Muscle layer of colon (tissue), 2 donors: ENCODE measurements around the gene DUOXA2.
"Not testable (repeated sequence)": the region's sequence is repeated elsewhere in the genome, so short reads cannot be mapped to it uniquely, and the experiment has no call there.

ENCODE experiments used
- H3K27ac ChIP-seq: one replicate; pipeline ENCODE4 v1.7.0; 2013; ENCODE audit warnings: low read depth, mild to moderate bottlenecking, low read length, moderate library complexity
- H3K27me3 ChIP-seq, 2 donors: one replicate each; pipeline ENCODE4 v1.7.0; 2013; ENCODE audit warnings: low read length in 2 of 2, mild to moderate bottlenecking in 2 of 2; ENCODE audit not compliant: insufficient read depth in 2 of 2, control insufficient read depth in 1 of 2
- H3K36me3 ChIP-seq: one replicate; pipeline ENCODE4 v1.7.0; 2013; ENCODE audit warnings: mild to moderate bottlenecking, low read length; ENCODE audit not compliant: insufficient read depth
- H3K4me1 ChIP-seq: one replicate; pipeline ENCODE4 v1.7.0; 2013; ENCODE audit warnings: mild to moderate bottlenecking, low read length; ENCODE audit not compliant: insufficient read depth
- H3K4me3 ChIP-seq, 2 donors: one replicate each; pipeline ENCODE4 v1.7.0; 2013; ENCODE audit warnings: low read length in 2 of 2, low read depth in 1 of 2, mild to moderate bottlenecking in 1 of 2, moderate library complexity in 1 of 2
- H3K9ac ChIP-seq: one replicate; pipeline ENCODE4 v1.7.0; 2013; ENCODE audit warnings: low read length
- H3K9me3 ChIP-seq: one replicate; pipeline ENCODE4 v1.7.0; 2013; ENCODE audit warnings: mild to moderate bottlenecking, low read length
- donor health status: abdominal sarcoma.
- donor health status: Adenocarcinoma of cecum.

Gene DUOXA2

GRCh38 chr15:45132844-45133560 lies 18.9 kb downstream of the DUOXA2 start:
- Histone ChIP-seq H3K27me3 (peaks cover 47 to 66% of the 10 kb centered on the region in 2 donors), H3K9me3 (no peaks in the 10 kb centered on the region), H3K4me1 (no peaks in the 10 kb centered on the region), H3K27ac (no peak overlapping the region), H3K4me3 (no peak overlapping the region), H3K9ac (no peak overlapping the region), H3K36me3 (no peaks in the 10 kb centered on the region)

- Histone ChIP-seq H3K27me3 (peaks cover 41 to 62% of the 10 kb centered on the region in 2 donors), H3K36me3 (no peaks in the 10 kb centered on the region), H3K27ac (no peak overlapping the region), H3K4me1 (no peaks in the 10 kb centered on the region), H3K9ac (no peak overlapping the region), H3K9me3 (no peaks in the 10 kb centered on the region), H3K4me3 (no peak overlapping the region)
These were observed 19.4 kb downstream of the DUOXA2 start for GRCh38 chr15:45133561-45133920.

GRCh38 chr15:45134046-45134445 lies 19.9 kb downstream of the DUOXA2 start:
- Histone ChIP-seq H3K4me3 (no peak overlapping the region), H3K9me3 (no peaks in the 10 kb centered on the region), H3K27me3 (peaks cover 36 to 57% of the 10 kb centered on the region in 2 donors), H3K9ac (no peak overlapping the region), H3K36me3 (no peaks in the 10 kb centered on the region), H3K27ac (no peak overlapping the region), H3K4me1 (no peaks in the 10 kb centered on the region)

- Histone ChIP-seq H3K27ac (no peak overlapping the region), H3K4me1 (no peaks in the 10 kb centered on the region), H3K27me3 (peaks cover 35 to 48% of the 10 kb centered on the region in 2 donors), H3K4me3 (no peak overlapping the region), H3K9me3 (no peaks in the 10 kb centered on the region), H3K9ac (no peak overlapping the region), H3K36me3 (no peaks in the 10 kb centered on the region)
These were observed 20.8 kb downstream of the DUOXA2 start for GRCh38 chr15:45134682-45135604.

GRCh38 chr15:45135705-45136377 lies 21.7 kb downstream of the DUOXA2 start:
- H3K4me3 ChIP-seq, H3K4me1 ChIP-seq, H3K9ac ChIP-seq, H3K27ac ChIP-seq, H3K36me3 ChIP-seq, H3K9me3 ChIP-seq: not testable (repeated sequence)
- H3K27me3 ChIP-seq: peaks cover 27 to 39% of the 10 kb centered on the region in 2 donors

- H3K9me3 ChIP-seq: no peaks in the 10 kb centered on the region
- H3K9ac ChIP-seq: no peak overlapping the region
- H3K27me3 ChIP-seq: peaks cover 25 to 33% of the 10 kb centered on the region in 2 donors
- no peaks in the 10 kb centered on the region for H3K4me1 ChIP-seq
- H3K4me3 ChIP-seq: no peak overlapping the region
- no peaks in the 10 kb centered on the region for H3K36me3 ChIP-seq
- no peak overlapping the region for H3K27ac ChIP-seq
These were observed 22.2 kb downstream of the DUOXA2 start for GRCh38 chr15:45136378-45136764.

- H3K9ac ChIP-seq: no peak overlapping the region
- no peak overlapping the region for H3K4me3 ChIP-seq
- no peaks in the 10 kb centered on the region for H3K36me3 ChIP-seq
- no peaks in the 10 kb centered on the region for H3K4me1 ChIP-seq
- H3K27me3 ChIP-seq: peaks cover 25 to 34% of the 10 kb centered on the region in 2 donors
- H3K9me3 ChIP-seq: no peaks in the 10 kb centered on the region
- no peak overlapping the region for H3K27ac ChIP-seq
These were observed 23.6 kb downstream of the DUOXA2 start for GRCh38 chr15:45137703-45138102.

- no peaks in the 10 kb centered on the region for H3K36me3 ChIP-seq
- H3K4me1 ChIP-seq: no peaks in the 10 kb centered on the region
- no peak overlapping the region for H3K27ac ChIP-seq
- no peak overlapping the region for H3K4me3 ChIP-seq
- no peak overlapping the region for H3K9ac ChIP-seq
- H3K9me3 ChIP-seq: no peaks in the 10 kb centered on the region
- H3K27me3 ChIP-seq: peaks cover 17 to 28% of the 10 kb centered on the region in 2 donors
These were observed 25.0 kb downstream of the DUOXA2 start for GRCh38 chr15:45138814-45139765.

GRCh38 chr15:45139770-45140169 lies 25.6 kb downstream of the DUOXA2 start:
- no peak overlapping the region for H3K9ac ChIP-seq
- H3K9me3 ChIP-seq: no peaks in the 10 kb centered on the region
- no peaks in the 10 kb centered on the region for H3K4me1 ChIP-seq
- H3K27me3 ChIP-seq: peaks cover 11 to 21% of the 10 kb centered on the region in 2 donors
- no peaks in the 10 kb centered on the region for H3K36me3 ChIP-seq
- no peak overlapping the region for H3K4me3 ChIP-seq
- H3K27ac ChIP-seq: no peak overlapping the region

GRCh38 chr15:45140557-45141250 lies 26.6 kb downstream of the DUOXA2 start:
- H3K36me3 ChIP-seq: no peaks in the 10 kb centered on the region
- no peak overlapping the region for H3K4me3 ChIP-seq
- H3K9ac ChIP-seq: no peak overlapping the region
- H3K4me1 ChIP-seq: no peaks in the 10 kb centered on the region
- no peak overlapping the region for H3K27ac ChIP-seq
- peaks cover 8 to 15% of the 10 kb centered on the region in 2 donors for H3K27me3 ChIP-seq
- H3K9me3 ChIP-seq: no peaks in the 10 kb centered on the region
